Measurements from ENCODE around the gene CHAT.

Gene CHAT

DNA sequence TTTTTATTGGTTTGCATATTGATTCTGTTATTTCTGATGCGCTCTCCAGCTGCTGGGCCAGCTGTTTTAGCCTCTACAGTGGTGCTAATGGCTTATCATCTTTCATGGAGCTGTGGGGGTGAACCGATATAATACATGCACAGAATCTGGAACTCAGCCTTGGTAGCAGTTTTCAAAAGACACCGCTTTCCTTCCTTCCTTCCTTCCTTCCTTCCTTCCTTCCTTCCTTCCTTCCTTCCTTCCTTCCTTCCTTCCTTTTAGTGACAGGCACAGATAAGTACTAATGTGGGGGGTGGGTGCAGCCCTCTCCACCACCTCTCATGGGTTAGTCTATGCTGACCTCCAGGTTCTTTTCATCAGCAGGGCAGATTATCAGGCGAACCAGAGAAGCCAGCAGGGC lies 33.7 kb downstream of the CHAT start:
- no peak for DNase-seq (ENCODE audit: insufficient read length, low spot score)
- no peak for TF ChIP-seq CTCF (IDR thresholded peaks at IDR 0.05; ENCODE audit: insufficient read depth, missing control alignments)
- no peak for FAIRE-seq

DNA sequence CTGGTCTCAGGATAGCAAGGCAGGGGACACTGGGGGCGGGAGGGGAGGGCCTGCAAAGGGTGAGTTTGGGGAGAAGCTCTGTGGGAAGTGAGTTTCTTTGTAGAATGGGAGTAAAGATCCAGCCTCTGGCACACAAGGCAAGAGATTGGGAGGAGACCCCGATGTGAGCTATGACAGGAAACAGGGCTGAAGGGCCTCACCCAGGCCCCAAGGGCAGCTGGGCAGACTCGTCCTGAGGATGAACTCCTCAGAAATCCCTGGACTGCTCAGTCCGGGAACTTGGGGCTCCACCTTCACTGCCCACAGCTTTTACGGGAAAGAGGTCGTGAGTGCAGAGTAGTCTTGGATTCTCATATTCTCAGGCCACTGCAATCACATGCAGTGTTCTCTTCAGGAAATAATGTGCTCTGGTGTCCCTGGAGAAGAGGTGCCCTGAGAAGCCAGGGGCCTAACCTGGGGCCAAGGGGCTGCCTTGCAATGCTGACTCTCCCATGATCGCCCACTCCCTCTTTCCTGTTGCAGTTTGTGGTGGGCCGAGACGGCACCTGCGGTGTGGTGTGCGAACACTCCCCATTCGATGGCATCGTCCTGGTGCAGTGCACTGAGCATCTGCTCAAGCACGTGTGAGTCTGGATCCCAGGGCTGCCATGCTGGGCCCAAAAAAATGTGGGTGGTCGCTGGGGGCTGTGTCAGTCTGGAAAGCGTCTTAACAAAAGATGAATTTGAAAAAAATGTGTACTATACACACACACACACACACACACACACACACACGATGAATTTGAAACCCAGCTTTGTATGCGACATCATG lies 34.4 kb downstream of the CHAT start:
- no peak for TF ChIP-seq CTCF (IDR thresholded peaks at IDR 0.05; ENCODE audit: insufficient read depth, missing control alignments)
- FAIRE-seq: no peak
- no peak for DNase-seq (ENCODE audit: insufficient read length, low spot score)

- FAIRE-seq: no peak
- no peak for TF ChIP-seq CTCF (IDR thresholded peaks at IDR 0.05; ENCODE audit: insufficient read depth, missing control alignments)
- no peak for DNase-seq (ENCODE audit: insufficient read length, low spot score)
Measured at GRCh38 chr10:49649294-49649693, 35.5 kb downstream of the CHAT start.

- TF ChIP-seq CTCF (IDR thresholded peaks at IDR 0.05; ENCODE audit: insufficient read depth, missing control alignments): no peak
- FAIRE-seq (no peak), DNase-seq (ENCODE audit: insufficient read length, low spot score) (no peak)
Measured at GRCh38 chr10:49649936-49650723, 36.3 kb downstream of the CHAT start.

GRCh38 chr10:49650724-49651034 lies 36.8 kb downstream of the CHAT start:
- no peak for TF ChIP-seq CTCF (IDR thresholded peaks at IDR 0.05; ENCODE audit: insufficient read depth, missing control alignments)
- DNase-seq (ENCODE audit: insufficient read length, low spot score) (no peak), FAIRE-seq (no peak)

- no peak for DNase-seq (ENCODE audit: insufficient read length, low spot score)
- FAIRE-seq: no peak
- TF ChIP-seq CTCF (IDR thresholded peaks at IDR 0.05; ENCODE audit: insufficient read depth, missing control alignments): no peak
Measured at GRCh38 chr10:49651039-49651835, 37.4 kb downstream of the CHAT start.

Measured in D721Med (cell line).